A549 (cell line): ENCODE data around the gene PRRC2B. TPM values are rescaled to one million over a fixed set of nuclear protein-coding genes. Genes with fewer than 3 reads are reported as not detected.

Experiments used
- polyA plus RNA-seq, 4 experiments: library from polyadenylated mRNA; depleted of rRNA in 3 of 4; stranded (reverse); fragments of >200 nt; fragmentation: RNase III in 1 of 4; extraction: RNeasy Plus Mini Kit Qiagen cat#74134 plus additional on column Dnase treatment in 1 of 4; gene quantifications; 2 replicates in 3 of 4; 3 replicates in 1 of 4; pipeline ENCODE4 v1.2.3, GENCODE V29; 2011 to 2017
- small RNA-seq, 6 experiments: library from RNA; depleted of rRNA; stranded (forward); fragments of <200 nt; gene quantifications; one replicate each; pipeline ENCODE3, GENCODE V24; 2012

PRRC2B gene
- polyA plus RNA-seq, 2 of the 4 experiments (the other 2 are of a cell fraction), result 35.6 to 47.3 TPM

Small RNAs within 50 kb of the gene (small RNA-seq; reads per million reads assigned to genes)
- 0 to 4.3 (median 0.10) reads per million in 6 experiments for gene SNORD62A
- gene SNORD62B, result 0 to 3.1 (median 0.41) reads per million in 6 experiments

Other genes starting within 250 kb of the PRRC2B start
- 0.44 and 0.49 TPM in 2 replicates for gene FAM78A, start 117.6 kb upstream of the PRRC2B start, polyA plus RNA-seq (2011; rRNA removed)
- gene FAM78A, start 117.6 kb upstream of the PRRC2B start, polyA plus RNA-seq (2017; fragmentation: RNase III; extraction: RNeasy Plus Mini Kit Qiagen cat#74134 plus additional on column Dnase treatment), result 0.33 to 0.65 TPM (median 0.50 TPM) in 3 replicates
- 0.08 TPM in 1 of 2 replicates, not detected in the other for gene PLPP7, start 104.4 kb upstream of the PRRC2B start, polyA plus RNA-seq (2011; rRNA removed)
- gene PLPP7, start 104.4 kb upstream of the PRRC2B start, polyA plus RNA-seq (2017; fragmentation: RNase III; extraction: RNeasy Plus Mini Kit Qiagen cat#74134 plus additional on column Dnase treatment), result not detected in 3 replicates
- gene POMT1, start 108.8 kb downstream of the PRRC2B start, polyA plus RNA-seq (2011; rRNA removed), result 16.5 and 19.2 TPM in 2 replicates
- gene POMT1, start 108.8 kb downstream of the PRRC2B start, polyA plus RNA-seq (2017; fragmentation: RNase III; extraction: RNeasy Plus Mini Kit Qiagen cat#74134 plus additional on column Dnase treatment), result 17.7 to 19.9 TPM (median 18.4 TPM) in 3 replicates
- 18.0 and 19.7 TPM in 2 replicates for gene UCK1, start 137.2 kb downstream of the PRRC2B start, polyA plus RNA-seq (2011; rRNA removed)
- 24.6 to 26.5 TPM (median 24.6 TPM) in 3 replicates for gene UCK1, start 137.2 kb downstream of the PRRC2B start, polyA plus RNA-seq (2017; fragmentation: RNase III; extraction: RNeasy Plus Mini Kit Qiagen cat#74134 plus additional on column Dnase treatment)
- gene PRRT1B, start 151.4 kb downstream of the PRRC2B start, polyA plus RNA-seq (2011; rRNA removed), result 0.79 and 1.1 TPM in 2 replicates
- 0.63 to 0.96 TPM (median 0.80 TPM) in 3 replicates for gene PRRT1B, start 151.4 kb downstream of the PRRC2B start, polyA plus RNA-seq (2017; fragmentation: RNase III; extraction: RNeasy Plus Mini Kit Qiagen cat#74134 plus additional on column Dnase treatment)